GM12878 (cell line): ENCODE data around the gene MEGF6. TPM values are rescaled to one million over a fixed set of nuclear protein-coding genes. Genes with fewer than 3 reads are reported as not detected.

Experiments used
- ATAC-seq: fragments of 200-7000 bp; cut with Tn5 transposase; 3 replicates; pipeline ENCODE4 v1.9.1; 2020; ENCODE audit warnings: mild to moderate bottlenecking, moderate library complexity
- BruUV-seq: library from RNA; stranded (reverse); fragments of 400-500 nt; replicated peaks from 2 replicates; lab custom pipeline; 2021; lab: Mats Ljungman, UMichigan
- CTCF ChIA-PET: fragments of 300-600 bp; sonication (Branson Sonifier 250); formaldehyde crosslinking; extraction: SDS; loops from one replicate; lab custom pipeline; 2021; ENCODE audit warnings: inconsistent platforms; lab: Yijun Ruan, JAX
- POLR2A ChIA-PET: fragments of 350-600 bp; formaldehyde crosslinking; extraction: SDS; loops from one replicate; lab custom pipeline; 2021; ENCODE audit warnings: inconsistent platforms; lab: Charles Lee
- RAD21 ChIA-PET: fragments of 300-600 bp; sonication (Branson Sonifier 250); formaldehyde crosslinking; loops from one replicate; lab custom pipeline; 2023; ENCODE audit warnings: antibody characterized with exemption; ENCODE audit not compliant: unreplicated experiment; lab: Charles Lee
- SMC1A ChIA-PET: fragments of 300-600 bp; sonication (Branson Sonifier 250); formaldehyde crosslinking; loops from one replicate; lab custom pipeline; 2023; ENCODE audit not compliant: unreplicated experiment, uncharacterized antibody; lab: Charles Lee
- DNase-seq: peaks from one replicate; pipeline ENCODE4 v3.0.0-alpha.2; 2011; ENCODE audit warnings: low read depth, low spot score
- FAIRE-seq: peaks from 3 replicates; lab custom pipeline; 2011; peaks lifted over from hg19 to GRCh38; lab: Jason Lieb, UNC
- H2AFZ ChIP-seq: 2 replicates; pipeline ENCODE4 v1.6.0; 2011; ENCODE audit warnings: low read depth, low read length, control low read depth; ENCODE audit not compliant: control insufficient read depth
- H3K27ac ChIP-seq: 2 replicates; pipeline ENCODE4 v1.5.1; 2011; ENCODE audit warnings: control low read depth; ENCODE audit not compliant: control insufficient read depth, insufficient read depth
- H3K27me3 ChIP-seq, 2 experiments: replicated peaks in 1 of 2; 2 replicates each; pipeline versions ENCODE4 v1.6.0 to v1.6.1; 2011; ENCODE audit warnings: low read length in 1 of 2; ENCODE audit not compliant: control insufficient read depth in 2 of 2, insufficient read depth in 2 of 2
- H3K36me3 ChIP-seq, 2 experiments: 2 replicates each; pipeline ENCODE4 v1.5.1; 2011; ENCODE audit warnings: low read length in 1 of 2; ENCODE audit not compliant: control insufficient read depth in 2 of 2, insufficient read depth in 2 of 2
- H3K4me1 ChIP-seq: 2 replicates; pipeline ENCODE4 v1.6.1; 2011; ENCODE audit warnings: mild to moderate bottlenecking, low read length, moderate library complexity, mixed read lengths; ENCODE audit not compliant: control insufficient read depth, insufficient read depth
- H3K4me2 ChIP-seq: 2 replicates; pipeline ENCODE4 v1.6.0; 2011; ENCODE audit warnings: control low read depth; ENCODE audit not compliant: control insufficient read depth, insufficient read depth
- H3K4me3 ChIP-seq: fragments of 200-600 bp; sonication (generic); 2 replicates; pipeline ENCODE4 v1.5.1; 2016
- H3K79me2 ChIP-seq: 2 replicates; pipeline ENCODE4 v1.6.0; 2011; ENCODE audit warnings: low read length; ENCODE audit not compliant: control insufficient read depth, insufficient read depth
- H3K9ac ChIP-seq: 2 replicates; pipeline ENCODE4 v1.8.0; 2011; ENCODE audit warnings: low read length, control low read depth, mixed read lengths; ENCODE audit not compliant: control insufficient read depth, insufficient read depth
- H3K9me3 ChIP-seq: replicated peaks from 3 replicates; pipeline ENCODE4 v1.5.1; 2011; ENCODE audit warnings: mild to moderate bottlenecking, low read length; ENCODE audit not compliant: control insufficient read depth, insufficient read depth
- H4K20me1 ChIP-seq: 2 replicates; pipeline ENCODE4 v1.6.0; 2011; ENCODE audit not compliant: control insufficient read depth, insufficient read depth
- CREM ChIP-seq: IDR thresholded peaks from 2 replicates; pipeline ENCODE4 v1.6.1; 2014; ENCODE audit warnings: antibody characterized with exemption, low read depth
- GATAD2B ChIP-seq: fragments of 450-650 bp; conservative IDR thresholded peaks from 2 replicates; pipeline ENCODE4 v1.6.1; 2017; ENCODE audit warnings: low read depth, mild to moderate bottlenecking, moderate library complexity
- HCFC1 ChIP-seq: fragments of 150-350 bp; IDR thresholded peaks from 2 replicates; pipeline ENCODE4 v1.6.1; 2014; ENCODE audit warnings: low read length
- IKZF2 ChIP-seq, 2 experiments: fragments of 450-650 bp; IDR thresholded peaks; 2 replicates each; pipeline ENCODE4 v1.6.1; 2017; ENCODE audit warnings: mild to moderate bottlenecking in 2 of 2, moderate library complexity in 2 of 2
- PAX5 ChIP-seq: IDR thresholded peaks from 2 replicates; pipeline ENCODE4 v1.6.1; 2011; ENCODE audit warnings: low read depth, low read length, borderline replicate concordance
- POU2F2 ChIP-seq: IDR thresholded peaks from 3 replicates; pipeline ENCODE4 v1.6.1; 2011; ENCODE audit warnings: low read depth, mild to moderate bottlenecking, low read length, borderline replicate concordance
- RUNX3 ChIP-seq: IDR thresholded peaks from 2 replicates; pipeline ENCODE4 v1.6.1; 2012; ENCODE audit warnings: low read length, inconsistent platforms
- YY1 ChIP-seq: IDR thresholded peaks from 2 replicates; pipeline ENCODE4 v1.6.1; 2011; ENCODE audit warnings: low read depth, mild to moderate bottlenecking, low read length
- ZNF384 ChIP-seq: IDR thresholded peaks from 2 replicates; pipeline ENCODE4 v1.6.1; 2012; ENCODE audit warnings: low read depth, mild to moderate bottlenecking, low read length, improper control_type of control experiment, borderline replicate concordance
- WGBS: methylation state at CpG from one replicate; pipeline ENCODE4 v1.1.6; 2016; ENCODE audit warnings: low lambda C conversion rate; ENCODE audit not compliant: insufficient replicate concordance, insufficient coverage; ENCODE audit errors: missing lambda C conversion rate; 5-methylcytosine and 5-hydroxymethylcytosine counted together
- in situ Hi-C: fragments of 300-500 bp; cut with MboI; formaldehyde crosslinking; loops from 9 replicates; pipeline ENCODE4 v1.14.3; 2018; ENCODE audit warnings: mixed read lengths
- intact Hi-C: fragments of 100-400 bp; cut with micrococcal nuclease; formaldehyde crosslinking; loops from one replicate; pipeline ENCODE4 v1.14.2; 2022; ENCODE audit not compliant: unreplicated experiment
- polyA plus RNA-seq, 11 experiments: library from polyadenylated mRNA; depleted of rRNA in 4 of 11; unstranded in 6 of 11; stranded (reverse) in 5 of 11; fragments of >200 nt; fragmentation: Nextera tagmentation in 4 of 11; fragmentation: Illumina TruSeq in 1 of 11; extraction: Ambion mirVana in 4 of 11; extraction: Trizol in 1 of 11; gene quantifications; 1 replicate in 1 of 11; 2 replicates in 10 of 11; pipeline versions ENCODE4 v1.2.1 to v1.2.3, GENCODE V29; 2011 to 2016; ENCODE audit warnings: inconsistent platforms in 2 of 11, missing spikeins in 2 of 11, low read depth in 1 of 11
- total RNA-seq, 4 experiments: library from RNA; depleted of rRNA in 3 of 4; stranded (reverse); fragments of >200 nt in 3 of 4; fragmentation: Illumina TruSeq in 1 of 4; extraction: Trizol in 1 of 4; gene quantifications; 2 replicates each; pipeline versions ENCODE4 v1.2.1 to v1.2.3, GENCODE V29; 2013 to 2021
- TF ChIP-seq, protein P1 (sequence below): fragments of 450-650 bp; IDR thresholded peaks from 2 replicates; pipeline ENCODE4 v1.6.1; 2017; ENCODE audit warnings: mild to moderate bottlenecking, moderate library complexity

Gene MEGF6
- total and polyA plus RNA-seq, 10 of the 15 experiments (the other 5 are each of a cell fraction or from before 2014, with no cell fraction given): 0.03 to 0.41 TPM; not detected in 8

GRCh38 chr1:3552751-3553150, 58.6 kb downstream of the MEGF6 start:
- no peaks in the 10 kb centered on the region for H3K79me2 ChIP-seq
- FAIRE-seq (no peak), ATAC-seq (no peak), DNase-seq (no peak)
- no peak overlapping the region for H2AFZ ChIP-seq
- ChIA-PET RAD21 (no interaction called here), SMC1A (no interaction called here), POLR2A (no interaction called here), CTCF (interaction anchor here (0.7 kb wide), 1 partner anchor 442 kb away, joined by 5 read pairs; no protein-coding TSS in a partner anchor)
- H3K27ac ChIP-seq: no peak overlapping the region
- no peak overlapping the region for H3K4me2 ChIP-seq
- H3K4me3 ChIP-seq: no peak overlapping the region
- H3K27me3 ChIP-seq: no peaks in the 10 kb centered on the region; a peak in 1 of 4 replicates
- in situ Hi-C loops (no loop called here), intact Hi-C loops (no loop called here)
- TF ChIP-seq POU2F2 (no peak), HCFC1 (no peak), GATAD2B (no peak), RUNX3 (no peak), YY1 (no peak), CREM (no peak), ZNF384 (no peak), IKZF2 (IDR thresholded peaks at IDR 0.05) (no peak), PAX5 (no peak)
- TF ChIP-seq, protein P1, sequence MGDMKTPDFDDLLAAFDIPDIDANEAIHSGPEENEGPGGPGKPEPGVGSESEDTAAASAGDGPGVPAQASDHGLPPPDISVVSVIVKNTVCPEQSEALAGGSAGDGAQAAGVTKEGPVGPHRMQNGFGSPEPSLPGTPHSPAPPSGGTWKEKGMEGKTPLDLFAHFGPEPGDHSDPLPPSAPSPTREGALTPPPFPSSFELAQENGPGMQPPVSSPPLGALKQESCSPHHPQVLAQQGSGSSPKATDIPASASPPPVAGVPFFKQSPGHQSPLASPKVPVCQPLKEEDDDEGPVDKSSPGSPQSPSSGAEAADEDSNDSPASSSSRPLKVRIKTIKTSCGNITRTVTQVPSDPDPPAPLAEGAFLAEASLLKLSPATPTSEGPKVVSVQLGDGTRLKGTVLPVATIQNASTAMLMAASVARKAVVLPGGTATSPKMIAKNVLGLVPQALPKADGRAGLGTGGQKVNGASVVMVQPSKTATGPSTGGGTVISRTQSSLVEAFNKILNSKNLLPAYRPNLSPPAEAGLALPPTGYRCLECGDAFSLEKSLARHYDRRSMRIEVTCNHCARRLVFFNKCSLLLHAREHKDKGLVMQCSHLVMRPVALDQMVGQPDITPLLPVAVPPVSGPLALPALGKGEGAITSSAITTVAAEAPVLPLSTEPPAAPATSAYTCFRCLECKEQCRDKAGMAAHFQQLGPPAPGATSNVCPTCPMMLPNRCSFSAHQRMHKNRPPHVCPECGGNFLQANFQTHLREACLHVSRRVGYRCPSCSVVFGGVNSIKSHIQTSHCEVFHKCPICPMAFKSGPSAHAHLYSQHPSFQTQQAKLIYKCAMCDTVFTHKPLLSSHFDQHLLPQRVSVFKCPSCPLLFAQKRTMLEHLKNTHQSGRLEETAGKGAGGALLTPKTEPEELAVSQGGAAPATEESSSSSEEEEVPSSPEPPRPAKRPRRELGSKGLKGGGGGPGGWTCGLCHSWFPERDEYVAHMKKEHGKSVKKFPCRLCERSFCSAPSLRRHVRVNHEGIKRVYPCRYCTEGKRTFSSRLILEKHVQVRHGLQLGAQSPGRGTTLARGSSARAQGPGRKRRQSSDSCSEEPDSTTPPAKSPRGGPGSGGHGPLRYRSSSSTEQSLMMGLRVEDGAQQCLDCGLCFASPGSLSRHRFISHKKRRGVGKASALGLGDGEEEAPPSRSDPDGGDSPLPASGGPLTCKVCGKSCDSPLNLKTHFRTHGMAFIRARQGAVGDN: no peak
- H3K9ac ChIP-seq: no peak overlapping the region
- no peaks in the 10 kb centered on the region for H3K9me3 ChIP-seq
- WGBS: 41% methylated on average over 6 of the region's 6 CpGs
- no peaks in the 10 kb centered on the region for H3K4me1 ChIP-seq
- BruUV-seq: no TSS peak
- no peaks in the 10 kb centered on the region for H3K36me3 ChIP-seq
- no peaks in the 10 kb centered on the region for H4K20me1 ChIP-seq
